A549 (cell line): ENCODE results near the gene NRM.

Source experiments
- CBX8 ChIP-seq: fragments of 200-600 bp; sonication (generic); IDR thresholded peaks from 2 replicates; pipeline ENCODE4 v1.6.1; 2016
- ZNF302 ChIP-seq: fragments of 250-450 bp; sonication (Bioruptor Pico); IDR thresholded peaks from 2 replicates; pipeline ENCODE4 v1.9.0; 2021; ENCODE audit warnings: inconsistent platforms, mild to moderate bottlenecking, moderate library complexity

DNA sequence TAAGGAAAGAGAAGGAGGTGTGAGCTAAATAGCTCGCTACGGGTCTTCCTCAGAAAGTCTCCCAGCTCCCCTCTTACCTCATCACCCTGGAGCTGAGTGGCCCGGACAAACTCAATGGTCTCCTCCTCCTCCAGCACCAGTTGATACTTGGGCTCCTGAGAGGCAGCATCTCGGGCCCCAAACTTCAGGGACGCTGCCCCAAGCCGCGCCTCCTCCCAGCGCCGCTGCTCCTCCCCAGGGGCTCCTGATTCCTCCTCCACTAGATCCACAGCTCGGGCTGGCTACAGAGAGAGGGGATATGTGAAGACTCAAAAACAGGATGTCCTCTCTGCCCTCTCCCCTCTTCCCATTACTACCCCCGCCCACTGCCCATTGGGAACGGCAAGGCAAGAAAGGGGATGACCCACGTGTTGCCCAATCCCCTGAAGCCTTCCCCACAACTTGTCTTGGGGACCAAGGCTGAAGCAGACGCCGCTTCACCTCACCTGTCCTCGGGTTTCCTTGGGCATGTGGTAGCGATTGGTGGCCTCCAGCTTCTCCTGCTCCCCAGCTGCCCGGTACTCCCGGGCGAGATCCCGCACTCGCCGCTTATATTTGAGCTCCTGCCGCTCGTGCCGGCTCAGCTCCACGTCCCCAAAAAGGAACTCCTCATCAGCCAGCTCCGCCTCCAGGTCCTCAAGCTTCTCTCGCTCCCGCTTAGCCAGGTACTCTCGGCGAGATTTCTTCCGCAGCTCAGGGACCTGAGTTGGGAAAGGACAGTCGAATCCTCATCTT lies 25.6 kb downstream of the NRM start:
- TF ChIP-seq ZNF302 (CRISPR knock-in tag), result no peak
- TF ChIP-seq CBX8, result no peak
